ENCODE results near the gene P3H4. TPM values are rescaled to one million over a fixed set of nuclear protein-coding genes. Genes with fewer than 3 reads are reported as not detected.

The P3H4 gene
- total and polyA plus RNA-seq, 7 donors = 3.0 to 12.3 (median 9.9) TPM

Other genes with a start within 250 kb of the P3H4 start
- not detected for gene KRT9, start 239.9 kb downstream of the P3H4 start, total RNA-seq
- not detected for gene KRT9, start 239.9 kb downstream of the P3H4 start, polyA plus RNA-seq
- gene KRT14, start 225.1 kb downstream of the P3H4 start, total RNA-seq = not detected
- 1 to 10 TPM in 2 of 3 donors, under 1 TPM in 1; 0.15 to 3.6 (median 1.4) TPM for gene KRT14, start 225.1 kb downstream of the P3H4 start, polyA plus RNA-seq
- under 1 TPM in 1 of 4 donors, not detected in 3; 0.83 TPM for gene KRT16, start 199.2 kb downstream of the P3H4 start, total RNA-seq
- under 1 TPM in 2 of 3 donors, not detected in 1; 0.09 to 0.60 TPM for gene KRT16, start 199.2 kb downstream of the P3H4 start, polyA plus RNA-seq
- 1 to 10 TPM in 2 of 4 donors, not detected in 2; 1.2 to 5.3 TPM for gene KRT17, start 187.4 kb downstream of the P3H4 start, total RNA-seq
- under 1 TPM in 1 of 3 donors, not detected in 2; 0.17 TPM for gene KRT17, start 187.4 kb downstream of the P3H4 start, polyA plus RNA-seq
- 100 to 1,000 TPM; 246 to 572 (median 430) TPM for gene EIF1, start 123.1 kb downstream of the P3H4 start, total RNA-seq
- gene EIF1, start 123.1 kb downstream of the P3H4 start, polyA plus RNA-seq = 100 to 1,000 TPM; 384 to 515 (median 507) TPM
- gene GAST, start 99.6 kb downstream of the P3H4 start, total RNA-seq = not detected
- not detected for gene GAST, start 99.6 kb downstream of the P3H4 start, polyA plus RNA-seq
- 1 to 10 TPM in 3 of 4 donors, under 1 TPM in 1; 0.71 to 4.3 (median 2.5) TPM for gene HAP1, start 77.3 kb downstream of the P3H4 start, total RNA-seq
- under 1 TPM; under 0.01 to 0.47 (median 0.23) TPM for gene HAP1, start 77.3 kb downstream of the P3H4 start, polyA plus RNA-seq
- 10 to 100 TPM; 22.2 to 40.3 (median 31.2) TPM for gene JUP, start 25.2 kb downstream of the P3H4 start, total RNA-seq
- gene JUP, start 25.2 kb downstream of the P3H4 start, polyA plus RNA-seq = 100 to 1,000 TPM; 231 to 494 (median 236) TPM
- 10 to 100 TPM; 34.2 to 71.2 (median 39.5) TPM for gene FKBP10, start 1.1 kb upstream of the P3H4 start, total RNA-seq
- gene FKBP10, start 1.1 kb upstream of the P3H4 start, polyA plus RNA-seq = 10 to 100 TPM in 1 of 3 donors, 1 to 10 TPM in 2; 5.5 to 18.4 (median 9.0) TPM
- 100 to 1,000 TPM in 1 of 4 donors, 10 to 100 TPM in 3; 58.5 to 104 (median 69.2) TPM for gene NT5C3B, start 24.3 kb upstream of the P3H4 start, total RNA-seq
- 10 to 100 TPM; 19.4 to 42.6 (median 33.9) TPM for gene NT5C3B, start 24.3 kb upstream of the P3H4 start, polyA plus RNA-seq
- gene KLHL10, start 25.9 kb upstream of the P3H4 start, total RNA-seq = 1 to 10 TPM in 3 of 4 donors, under 1 TPM in 1; 0.95 to 3.9 (median 1.5) TPM
- under 1 TPM in 1 of 3 donors, not detected in 2; 0.04 TPM for gene KLHL10, start 25.9 kb upstream of the P3H4 start, polyA plus RNA-seq
- 10 to 100 TPM; 16.1 to 21.6 (median 19.2) TPM for gene KLHL11, start 53.5 kb upstream of the P3H4 start, total RNA-seq
- 1 to 10 TPM in 1 of 3 donors, under 1 TPM in 1, not detected in 1; 0.46 to 2.0 TPM for gene KLHL11, start 53.5 kb upstream of the P3H4 start, polyA plus RNA-seq
- gene ACLY, start 107.0 kb upstream of the P3H4 start, total RNA-seq = 10 to 100 TPM; 41.0 to 56.2 (median 44.7) TPM
- gene ACLY, start 107.0 kb upstream of the P3H4 start, polyA plus RNA-seq = 10 to 100 TPM; 27.0 to 55.1 (median 33.3) TPM
- 1 to 10 TPM; 1.4 to 2.2 (median 1.6) TPM for gene ODAD4, start 118.7 kb upstream of the P3H4 start, total RNA-seq
- gene ODAD4, start 118.7 kb upstream of the P3H4 start, polyA plus RNA-seq = under 1 TPM in 1 of 3 donors, not detected in 2; 0.41 TPM
- 10 to 100 TPM; 52.0 to 71.3 (median 65.2) TPM for gene CNP, start 154.8 kb upstream of the P3H4 start, total RNA-seq
- 10 to 100 TPM; 24.0 to 48.0 (median 25.2) TPM for gene CNP, start 154.8 kb upstream of the P3H4 start, polyA plus RNA-seq
- 10 to 100 TPM; 46.7 to 57.1 (median 49.6) TPM for gene DNAJC7, start 205.5 kb upstream of the P3H4 start, total RNA-seq
- gene DNAJC7, start 205.5 kb upstream of the P3H4 start, polyA plus RNA-seq = 10 to 100 TPM; 90.1 to 91.6 (median 90.1) TPM
- gene NKIRAS2, start 208.1 kb upstream of the P3H4 start, total RNA-seq = 10 to 100 TPM; 28.5 to 35.4 (median 30.8) TPM
- 10 to 100 TPM; 32.6 to 34.8 (median 34.2) TPM for gene NKIRAS2, start 208.1 kb upstream of the P3H4 start, polyA plus RNA-seq
- gene C17orf113, start 238.7 kb upstream of the P3H4 start, total RNA-seq = under 1 TPM; 0.27 to 0.71 (median 0.39) TPM
- gene C17orf113, start 238.7 kb upstream of the P3H4 start, polyA plus RNA-seq = under 1 TPM; 0.23 to 0.66 (median 0.60) TPM